Activated T-helper 2 cell treated with anti-CD3 and anti-CD28 coated beads, Interferon-gamma antibody, Interleukin-2, Interleukin-4, amounts not matched to agents 10 μg/mL and 5 μg/mL and 100 μg/mL, durations not matched to agents 14 hours and 24 hours and 36 hours (primary cell): ENCODE measurements around the gene C1QL3. TPM values are rescaled to one million over a fixed set of nuclear protein-coding genes. Genes with fewer than 3 reads are reported as not detected.

Experiments
- DNase-seq: peaks from one replicate; pipeline ENCODE4 v3.0.0; 2021; ENCODE audit warnings: low spot score
- H3K27ac Mint-ChIP-seq: one replicate; pipeline ENCODE4 v1.8.0; 2021; ENCODE audit warnings: mixed read lengths
- H3K27me3 Mint-ChIP-seq: one replicate; pipeline ENCODE4 v1.8.0; 2021; ENCODE audit warnings: low read depth, mixed read lengths
- H3K36me3 Mint-ChIP-seq: one replicate; pipeline ENCODE4 v1.8.0; 2021; ENCODE audit warnings: low read depth, mixed read lengths
- H3K4me1 Mint-ChIP-seq: one replicate; pipeline ENCODE4 v1.8.0; 2021; ENCODE audit warnings: low read depth, mixed read lengths
- H3K4me3 Mint-ChIP-seq: one replicate; pipeline ENCODE4 v1.8.0; 2021; ENCODE audit warnings: low read depth, mild to moderate bottlenecking, moderate library complexity, mixed read lengths
- H3K9me3 Mint-ChIP-seq: one replicate; pipeline ENCODE4 v1.8.0; 2021; ENCODE audit warnings: mixed read lengths
- intact Hi-C: fragments of 100-400 bp; cut with micrococcal nuclease; formaldehyde crosslinking; loops from one replicate; pipeline ENCODE4 v1.15.1; 2023
- total RNA-seq: library from RNA; stranded (reverse); gene quantifications from 2 replicates; pipeline ENCODE4 v1.2.3, GENCODE V29; 2022

The C1QL3 gene
- total RNA-seq, 1 donor from 2014 or later = 0.07 TPM

DNA sequence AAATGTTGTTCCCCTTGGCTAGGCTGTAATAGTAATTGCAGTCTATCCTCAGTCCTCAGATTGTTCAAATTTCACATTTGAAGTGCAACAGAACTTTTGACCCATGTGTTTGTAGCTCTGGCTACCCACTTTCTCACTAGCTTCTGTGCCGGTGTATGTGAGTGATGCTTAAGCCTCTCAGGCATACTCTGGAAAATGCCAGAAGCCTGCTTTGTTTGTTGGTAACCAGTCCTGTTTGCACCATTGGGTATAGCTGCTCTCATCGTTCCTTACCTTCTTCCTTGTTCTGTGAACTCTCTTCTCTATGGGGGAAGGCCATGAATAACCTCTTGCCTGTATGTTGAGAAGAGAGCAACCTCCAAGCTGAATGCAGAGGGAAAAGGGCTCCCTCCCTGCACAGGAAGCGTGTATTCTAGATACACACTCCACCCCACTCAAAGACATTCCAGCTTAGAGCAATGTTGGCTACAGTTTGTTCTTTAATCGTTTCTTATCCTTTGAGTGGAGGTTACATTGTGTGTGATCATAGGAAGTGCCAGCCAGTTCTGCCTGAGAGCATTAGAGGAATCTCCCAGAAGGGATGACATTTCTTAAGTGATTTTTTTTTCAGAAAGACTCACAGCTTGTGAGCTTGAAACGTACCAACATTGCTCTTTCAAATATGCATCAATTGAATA lies 40.5 kb downstream of the C1QL3 start:
- H3K36me3 Mint-ChIP-seq = peaks cover 13% of the 10 kb centered on the region
- intact Hi-C loops = no loop called here
- no peaks in the 10 kb centered on the region for H3K27me3 Mint-ChIP-seq
- no peaks in the 10 kb centered on the region for H3K4me1 Mint-ChIP-seq
- no peak for DNase-seq
- H3K4me3 Mint-ChIP-seq = no peak overlapping the region
- H3K27ac Mint-ChIP-seq = no peak overlapping the region
- H3K9me3 Mint-ChIP-seq = no peaks in the 10 kb centered on the region

DNA sequence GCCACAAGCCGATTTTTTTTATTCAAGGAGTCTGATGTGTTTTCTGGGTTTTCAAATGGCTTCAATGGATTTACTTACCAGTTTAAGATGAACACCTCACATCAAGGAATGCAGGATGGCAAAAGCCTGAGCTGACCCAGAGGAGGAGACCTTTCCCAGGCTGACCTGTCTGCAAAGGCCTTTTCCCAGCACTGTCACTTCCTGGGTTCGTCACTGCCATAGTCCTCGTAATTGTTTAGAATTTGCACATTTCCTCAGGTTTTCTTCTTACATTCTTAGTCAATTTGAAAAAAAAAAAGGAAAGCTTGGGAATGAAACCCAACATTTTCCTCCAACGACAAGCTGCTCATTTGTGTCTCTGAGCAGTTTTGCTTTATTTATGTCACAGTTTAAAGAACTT lies 42.9 kb downstream of the C1QL3 start:
- Mint-ChIP-seq H3K27ac (no peak overlapping the region), H3K36me3 (peaks cover 5% of the 10 kb centered on the region), H3K27me3 (no peaks in the 10 kb centered on the region), H3K4me1 (no peaks in the 10 kb centered on the region), H3K9me3 (no peaks in the 10 kb centered on the region), H3K4me3 (no peak overlapping the region)
- no peak for DNase-seq
- intact Hi-C loops = no loop called here

DNA sequence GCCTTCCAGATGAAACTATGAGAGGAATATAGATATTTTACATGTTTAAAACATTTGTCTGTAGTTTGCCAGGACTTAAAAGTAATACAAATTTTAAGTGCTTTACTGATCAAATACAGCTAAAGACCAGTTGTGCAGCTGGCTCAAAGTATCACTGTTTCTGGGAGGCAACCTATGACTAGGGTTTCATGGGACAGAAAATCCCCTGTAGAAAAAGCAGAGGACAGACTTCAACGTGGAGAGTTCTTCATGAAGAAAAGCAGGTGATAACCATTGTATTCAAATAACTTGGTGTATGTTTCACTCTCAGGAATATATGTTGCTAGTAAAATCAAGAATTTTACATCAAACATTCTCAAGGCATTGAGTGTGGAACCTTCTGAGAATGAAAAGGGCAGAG lies 43.9 kb downstream of the C1QL3 start:
- Mint-ChIP-seq H3K27ac (no peak overlapping the region), H3K9me3 (no peaks in the 10 kb centered on the region), H3K36me3 (no peaks in the 10 kb centered on the region), H3K4me3 (no peak overlapping the region), H3K27me3 (no peaks in the 10 kb centered on the region), H3K4me1 (no peaks in the 10 kb centered on the region)
- DNase-seq = no peak
- intact Hi-C loops = no loop called here

DNA sequence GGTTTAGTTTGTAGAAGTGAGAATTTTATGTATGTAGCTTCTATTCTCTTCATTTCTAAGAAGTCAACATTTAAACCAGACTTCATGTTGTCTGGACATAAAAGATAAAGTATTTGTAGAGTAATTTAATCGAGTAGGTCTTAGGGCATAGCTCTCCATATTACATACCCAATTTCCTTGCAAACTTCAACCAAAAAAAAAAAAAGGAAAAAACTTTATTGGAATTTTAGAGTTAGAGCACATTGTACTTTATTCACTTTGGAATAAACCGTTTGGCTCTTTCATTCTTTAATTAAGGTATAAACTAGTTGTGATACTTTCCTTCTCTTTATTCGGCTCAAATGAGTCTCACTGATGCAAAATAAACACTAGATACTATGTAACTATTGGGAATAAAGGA lies 48.9 kb downstream of the C1QL3 start:
- DNase-seq = no peak
- no peak overlapping the region for H3K4me3 Mint-ChIP-seq
- H3K9me3 Mint-ChIP-seq = no peaks in the 10 kb centered on the region
- H3K4me1 Mint-ChIP-seq = peaks cover 7% of the 10 kb centered on the region
- H3K27me3 Mint-ChIP-seq = no peaks in the 10 kb centered on the region
- H3K27ac Mint-ChIP-seq = no peak overlapping the region
- H3K36me3 Mint-ChIP-seq = peaks cover 13% of the 10 kb centered on the region
- intact Hi-C loops = no loop called here

DNA sequence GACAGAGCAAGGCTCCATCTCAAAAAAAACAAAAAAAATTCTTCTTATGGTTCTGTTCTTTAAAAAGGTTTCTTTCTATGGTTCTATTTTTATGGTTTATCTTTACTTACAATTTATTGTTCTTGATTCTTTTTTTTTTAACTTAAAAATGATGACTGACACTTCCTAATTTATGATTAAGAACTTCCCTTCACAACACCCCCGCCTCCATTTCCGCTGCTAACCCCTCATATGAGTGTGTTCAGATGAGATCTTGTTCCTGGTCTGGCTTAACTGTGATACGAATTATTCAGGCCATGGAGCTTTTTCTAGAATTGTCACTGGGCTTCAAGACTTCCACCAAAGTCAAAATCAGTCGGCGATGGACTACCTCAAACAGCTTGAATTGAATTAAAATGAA lies 50.9 kb downstream of the C1QL3 start:
- H3K27ac Mint-ChIP-seq = no peak overlapping the region
- H3K4me1 Mint-ChIP-seq = peaks cover 12% of the 10 kb centered on the region
- H3K4me3 Mint-ChIP-seq = no peak overlapping the region
- H3K27me3 Mint-ChIP-seq = no peaks in the 10 kb centered on the region
- H3K9me3 Mint-ChIP-seq = no peaks in the 10 kb centered on the region
- intact Hi-C loops = no loop called here
- DNase-seq = no peak
- H3K36me3 Mint-ChIP-seq = peaks cover 16% of the 10 kb centered on the region

DNA sequence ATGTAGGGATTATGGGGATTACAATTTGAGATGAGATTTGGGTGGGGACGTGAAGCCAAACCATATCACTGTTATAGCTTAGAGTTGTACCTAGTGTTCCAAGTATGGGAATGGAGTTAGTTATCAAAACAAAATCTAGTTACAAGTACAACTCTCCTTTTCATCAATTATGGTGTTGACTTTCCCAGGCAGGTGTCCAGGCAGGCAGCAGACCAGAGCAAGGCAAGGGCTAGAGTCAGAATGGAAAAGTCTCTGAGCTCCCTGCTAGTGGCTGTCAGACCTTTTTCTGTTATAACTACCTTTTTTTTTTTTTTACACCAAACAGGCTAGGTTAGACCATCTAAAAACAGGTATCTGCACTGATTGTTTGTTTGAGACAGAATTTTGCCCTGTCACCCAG lies 55.7 kb downstream of the C1QL3 start:
- H3K4me3 Mint-ChIP-seq = no peak overlapping the region
- H3K4me1 Mint-ChIP-seq = peaks cover 17% of the 10 kb centered on the region
- H3K9me3 Mint-ChIP-seq = peaks cover 4% of the 10 kb centered on the region
- DNase-seq = no peak
- H3K27ac Mint-ChIP-seq = no peak overlapping the region
- peaks cover 32% of the 10 kb centered on the region for H3K36me3 Mint-ChIP-seq
- no peaks in the 10 kb centered on the region for H3K27me3 Mint-ChIP-seq
- intact Hi-C loops = no loop called here

Other genes with a start within 250 kb of the C1QL3 start
- 18.9 and 19.9 TPM in 2 replicates for gene PTER, start 84.9 kb downstream of the C1QL3 start, total RNA-seq